OCI-LY3 (cell line): Measurements from ENCODE around the gene ARHGEF38.

Experiments used
- CTCF ChIP-seq: fragments of 200-600, 300-600 bp; sonication (generic); IDR thresholded peaks from 2 replicates; pipeline ENCODE4 v1.5.1; 2014; ENCODE audit warnings: antibody characterized with exemption, low read length, low read depth
- EZH2phosphoT487 ChIP-seq: fragments of 200-600 bp; shearing (Covaris generic); IDR thresholded peaks from 2 replicates; pipeline ENCODE4 v1.6.1; 2018; ENCODE audit warnings: antibody characterized with exemption, mixed run types, low read depth

GRCh38 chr4:105634402-105635080 is 82.1 kb downstream of the ARHGEF38 start:
- TF ChIP-seq CTCF (no peak), EZH2phosphoT487 (no peak)
